ENCODE measurements around the gene KYNU.
"Not testable (repeated sequence)": the region's sequence is repeated elsewhere in the genome, so short reads cannot be mapped to it uniquely, and the experiment has no call there.

Gene KYNU

GRCh38 chr2:142877216-142877838 is at the start of gene KYNU:
KYNU (plus strand) TSS chr2:142877664; CDS start chr2:142885368, 7,704 bp downstream.
- DNase-seq = no peak

- DNase-seq = no peak
These were observed 43.4 kb upstream of the KYNU start for GRCh38 chr2:142834021-142834420.

- DNase-seq = no peak
These were observed 37.0 kb upstream of the KYNU start for GRCh38 chr2:142840436-142840835.

GRCh38 chr2:142841788-142842187 is 35.7 kb upstream of the KYNU start:
- DNase-seq = no peak

- DNase-seq = no peak
These were observed 35.1 kb upstream of the KYNU start for GRCh38 chr2:142842369-142842768.

GRCh38 chr2:142843731-142844130 is 33.7 kb upstream of the KYNU start:
- no peak for DNase-seq

GRCh38 chr2:142848023-142848606 is 29.3 kb upstream of the KYNU start:
- DNase-seq = no peak

GRCh38 chr2:142849820-142850219 is 27.6 kb upstream of the KYNU start:
- no peak for DNase-seq

- DNase-seq = no peak
These were observed 23.6 kb upstream of the KYNU start for GRCh38 chr2:142853912-142854311.

- no peak for DNase-seq
These were observed 20.0 kb upstream of the KYNU start for GRCh38 chr2:142857256-142858164.

GRCh38 chr2:142858961-142859360 is 18.5 kb upstream of the KYNU start:
- DNase-seq = no peak

GRCh38 chr2:142862299-142862698 is 15.2 kb upstream of the KYNU start:
- DNase-seq = no peak

GRCh38 chr2:142862847-142863246 is 14.6 kb upstream of the KYNU start:
- DNase-seq = no peak

GRCh38 chr2:142863485-142863961 is 13.9 kb upstream of the KYNU start:
- no peak for DNase-seq

- not testable (repeated sequence) for DNase-seq
These were observed 12.9 kb upstream of the KYNU start for GRCh38 chr2:142864605-142865004.

GRCh38 chr2:142865924-142866323 is 11.5 kb upstream of the KYNU start:
- no peak for DNase-seq

- DNase-seq = no peak
These were observed 11.0 kb upstream of the KYNU start for GRCh38 chr2:142866426-142866825.

GRCh38 chr2:142867136-142867535 is 10.3 kb upstream of the KYNU start:
- no peak for DNase-seq

- DNase-seq = no peak
These were observed 9.2 kb upstream of the KYNU start for GRCh38 chr2:142868229-142868762.

GRCh38 chr2:142869065-142869460 is 8.4 kb upstream of the KYNU start:
- not testable (repeated sequence) for DNase-seq

GRCh38 chr2:142869461-142870106 is 7.9 kb upstream of the KYNU start:
- DNase-seq = no peak

GRCh38 chr2:142870526-142870925 is 6.9 kb upstream of the KYNU start:
- no peak for DNase-seq

GRCh38 chr2:142871396-142871795 is 6.1 kb upstream of the KYNU start:
- DNase-seq = no peak

Measured in NCI-H2029 (cell line).